B cell (primary cell): Measurements from ENCODE around the gene HSBP1L1. TPM values are rescaled to one million over a fixed set of nuclear protein-coding genes. Genes with fewer than 3 reads are reported as not detected.

Experiments used
- ATAC-seq: fragments of 200-7000 bp; cut with Tn5 transposase; one replicate; pipeline ENCODE4 v1.10.0; 2021; ENCODE audit warnings: low read depth, mild to moderate bottlenecking, moderate number of reproducible peaks, moderate library complexity
- CTCF ChIA-PET: fragments of 350-600 bp; sonication (Branson Sonifier 250); formaldehyde crosslinking; loops from one replicate; lab custom pipeline; 2021; ENCODE audit warnings: antibody characterized with exemption, inconsistent platforms; lab: Charles Lee
- POLR2A ChIA-PET: fragments of 350-600 bp; sonication (Branson Sonifier 250); formaldehyde crosslinking; loops from one replicate; lab custom pipeline; 2021; ENCODE audit warnings: antibody characterized with exemption; lab: Charles Lee
- DNase-seq: peaks from one replicate; pipeline ENCODE4 v3.0.0; 2013
- H2AFZ ChIP-seq: 2 replicates; pipeline ENCODE4 v1.6.1; 2012; ENCODE audit warnings: mild to moderate bottlenecking, low read depth, low read length; ENCODE audit not compliant: insufficient read depth, poor library complexity, severe bottlenecking
- H3K27ac ChIP-seq, 2 donors: 1 replicate in 1 of 2; 2 replicates in 1 of 2; pipeline ENCODE4 v1.5.1; 2012 to 2013; ENCODE audit warnings: low read length in 2 of 2, mild to moderate bottlenecking in 2 of 2, moderate library complexity in 1 of 2
- H3K27me3 ChIP-seq, 4 experiments: fragments of 200-600 bp in 1 of 4; sonication (generic) in 1 of 4; replicated peaks in 1 of 4; 1 replicate in 2 of 4; 2 replicates in 2 of 4; pipeline versions ENCODE4 v1.6.1 to v1.7.0; 2013 to 2016; ENCODE audit warnings: low read length in 3 of 4, mild to moderate bottlenecking in 2 of 4, mixed read lengths in 1 of 4, moderate library complexity in 1 of 4; ENCODE audit not compliant: insufficient read depth in 4 of 4, control insufficient read depth in 3 of 4; ENCODE audit errors: control extremely low read depth in 1 of 4
- H3K36me3 ChIP-seq, 2 experiments: replicated peaks in 1 of 2; 1 replicate in 1 of 2; 2 replicates in 1 of 2; pipeline versions ENCODE4 v1.6.1 to v1.7.1; 2013; ENCODE audit warnings: low read length in 1 of 2; ENCODE audit not compliant: insufficient read depth in 2 of 2, control insufficient read depth in 1 of 2; ENCODE audit errors: control extremely low read depth in 1 of 2, extremely low read depth in 1 of 2
- H3K4me1 ChIP-seq, 2 donors: fragments of 200-600 bp in 1 of 2; sonication (generic) in 1 of 2; 1 replicate in 1 of 2; 2 replicates in 1 of 2; pipeline versions ENCODE4 v1.5.1 to v1.6.1; 2013 to 2017; ENCODE audit warnings: low read length in 2 of 2; ENCODE audit not compliant: control insufficient read depth in 2 of 2, insufficient read depth in 2 of 2
- H3K4me2 ChIP-seq: replicated peaks from 2 replicates; pipeline ENCODE3; 2012; ENCODE audit warnings: mild to moderate bottlenecking, low read depth, low read length; ENCODE audit not compliant: poor library complexity, severe bottlenecking
- H3K4me3 ChIP-seq, 5 experiments: fragments of 200-600 bp in 1 of 5; sonication (generic) in 1 of 5; 1 replicate in 3 of 5; 2 replicates in 2 of 5; pipeline versions ENCODE4 v1.5.1 to v1.7.0; 2011 to 2016; ENCODE audit warnings: low read length in 4 of 5, mild to moderate bottlenecking in 4 of 5, low read depth in 2 of 5, control low read depth in 1 of 5, moderate library complexity in 1 of 5; ENCODE audit not compliant: insufficient read depth in 1 of 5; ENCODE audit errors: control extremely low read depth in 1 of 5, extremely low read depth in 1 of 5
- H3K79me2 ChIP-seq: fragments of 200-600 bp; sonication (generic); one replicate; pipeline ENCODE4 v1.6.0; 2016; ENCODE audit warnings: low read length; ENCODE audit not compliant: control insufficient read depth, insufficient read depth
- H3K9ac ChIP-seq: fragments of 200-600 bp; sonication (generic); 2 replicates; pipeline ENCODE4 v1.6.1; 2017; ENCODE audit warnings: mild to moderate bottlenecking, low read length, moderate library complexity
- H3K9me3 ChIP-seq, 3 donors: one replicate each; pipeline versions ENCODE4 v1.6.1 to v1.7.1; 2013; ENCODE audit warnings: low read length in 2 of 3; ENCODE audit not compliant: control insufficient read depth in 2 of 3, insufficient read depth in 1 of 3; ENCODE audit errors: control extremely low read depth in 1 of 3
- H4K20me1 ChIP-seq: 2 replicates; pipeline ENCODE4 v1.6.0; 2012; ENCODE audit warnings: mild to moderate bottlenecking, low read length; ENCODE audit not compliant: insufficient read depth, control insufficient read depth, poor library complexity, severe bottlenecking
- H3K27ac Mint-ChIP-seq: one replicate; pipeline ENCODE4 v1.8.0; 2021; ENCODE audit warnings: mixed read lengths
- H3K27me3 Mint-ChIP-seq: one replicate; pipeline ENCODE4 v1.8.0; 2021; ENCODE audit warnings: mixed read lengths
- H3K4me1 Mint-ChIP-seq: one replicate; pipeline ENCODE4 v1.8.0; 2021; ENCODE audit warnings: mixed read lengths
- H3K4me3 Mint-ChIP-seq: one replicate; pipeline ENCODE4 v1.8.0; 2021; ENCODE audit warnings: mixed read lengths
- H3K9me3 Mint-ChIP-seq: one replicate; pipeline ENCODE4 v1.8.0; 2022; ENCODE audit warnings: mixed read lengths; ENCODE audit not compliant: insufficient read depth
- EZH2 ChIP-seq: IDR thresholded peaks from 2 replicates; pipeline ENCODE4 v1.6.1; 2012; ENCODE audit warnings: borderline replicate concordance, low read depth, mild to moderate bottlenecking, moderate library complexity, low read length; ENCODE audit not compliant: insufficient read depth, poor library complexity, severe bottlenecking
- WGBS: methylation state at CpG from one replicate; pipeline ENCODE4 v1.1.5; 2013; ENCODE audit warnings: missing lambda C conversion rate; ENCODE audit not compliant: insufficient coverage; 5-methylcytosine and 5-hydroxymethylcytosine counted together
- intact Hi-C: fragments of 100-400 bp; cut with micrococcal nuclease; formaldehyde crosslinking; loops from one replicate; pipeline ENCODE4 v1.10.0; 2022
- polyA plus RNA-seq: library from polyadenylated mRNA; depleted of rRNA; stranded (reverse); fragments of >200 nt; gene quantifications from 2 replicates; pipeline ENCODE4 v1.2.3, GENCODE V29; 2012
- total RNA-seq, 2 donors: library from RNA; stranded (reverse); fragments of 120-200 nt in 1 of 2; gene quantifications; 1 replicate in 1 of 2; 2 replicates in 1 of 2; pipeline versions ENCODE4 v1.2.3 to v1.2.4, GENCODE V29; 2013 to 2022
- TF ChIP-seq, protein P1 (sequence below): fragments of 200-600 bp; IDR thresholded peaks from one replicate; pipeline ENCODE4 v1.8.0; 2022; ENCODE audit warnings: antibody characterized with exemption, mild to moderate bottlenecking

HSBP1L1 gene
- total and polyA plus RNA-seq, 2 donors (not counting 1 experiment from before 2014, with no cell fraction given), result 4.6 to 7.2 TPM

DNA sequence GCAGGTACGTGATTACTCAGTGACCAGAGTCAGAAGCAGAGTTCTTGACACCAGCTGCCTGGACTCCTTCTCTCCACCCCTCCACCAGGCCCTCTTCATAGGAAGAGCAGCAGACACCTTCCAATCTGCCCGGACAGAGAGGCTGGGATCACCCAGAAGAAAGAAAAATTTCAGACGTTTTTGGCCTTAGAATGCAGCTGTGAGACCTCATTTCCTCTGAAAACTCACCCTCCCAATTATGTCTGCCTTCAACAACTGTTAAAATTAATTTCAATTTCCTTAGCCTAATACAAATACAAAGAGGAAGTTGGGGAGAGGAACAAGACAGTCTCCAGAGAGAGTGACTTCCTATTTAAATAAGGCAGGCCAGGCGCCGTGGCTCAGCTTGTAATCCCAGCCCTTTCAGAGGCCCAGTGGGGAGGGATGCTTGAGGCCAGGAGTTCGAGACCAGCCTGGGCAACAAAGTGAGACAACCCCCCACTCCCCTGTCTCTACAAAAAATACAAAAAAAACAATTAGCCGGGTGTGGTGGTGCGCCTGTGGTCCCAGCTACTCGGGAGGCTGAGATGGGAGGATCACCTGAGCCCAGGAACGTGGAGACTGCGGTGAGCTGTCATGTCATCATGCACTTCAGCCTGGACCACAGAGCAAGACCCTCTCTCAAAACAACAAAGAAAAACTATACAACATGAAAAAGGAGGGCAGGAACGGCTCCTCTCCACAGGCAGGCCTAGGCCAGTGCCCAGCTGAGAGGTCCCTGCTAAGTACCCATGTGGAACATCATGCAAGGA lies 14.6 kb upstream of the HSBP1L1 start:
- Histone ChIP-seq H3K27me3 (no peaks in the 10 kb centered on the region), H2AFZ (no peak overlapping the region), H3K36me3 (peaks cover 0 to 19% of the 10 kb centered on the region in 2 experiments), H3K4me2 (peak overlapping the region; percentile 100), H3K27ac (peak overlapping the region; percentile 54 to 83), H4K20me1 (peaks cover 50% of the 10 kb centered on the region), H3K9ac (peak overlapping the region; percentile 83), H3K4me1 (peaks cover 27 to 48% of the 10 kb centered on the region in 2 donors), H3K9me3 (no peaks in the 10 kb centered on the region), H3K4me3 (peak overlapping the region; percentile 56 to 73 (median 70)), H3K79me2 (peaks cover 63% of the 10 kb centered on the region)
- TF ChIP-seq EZH2, result no peak
- TF ChIP-seq, protein P1, sequence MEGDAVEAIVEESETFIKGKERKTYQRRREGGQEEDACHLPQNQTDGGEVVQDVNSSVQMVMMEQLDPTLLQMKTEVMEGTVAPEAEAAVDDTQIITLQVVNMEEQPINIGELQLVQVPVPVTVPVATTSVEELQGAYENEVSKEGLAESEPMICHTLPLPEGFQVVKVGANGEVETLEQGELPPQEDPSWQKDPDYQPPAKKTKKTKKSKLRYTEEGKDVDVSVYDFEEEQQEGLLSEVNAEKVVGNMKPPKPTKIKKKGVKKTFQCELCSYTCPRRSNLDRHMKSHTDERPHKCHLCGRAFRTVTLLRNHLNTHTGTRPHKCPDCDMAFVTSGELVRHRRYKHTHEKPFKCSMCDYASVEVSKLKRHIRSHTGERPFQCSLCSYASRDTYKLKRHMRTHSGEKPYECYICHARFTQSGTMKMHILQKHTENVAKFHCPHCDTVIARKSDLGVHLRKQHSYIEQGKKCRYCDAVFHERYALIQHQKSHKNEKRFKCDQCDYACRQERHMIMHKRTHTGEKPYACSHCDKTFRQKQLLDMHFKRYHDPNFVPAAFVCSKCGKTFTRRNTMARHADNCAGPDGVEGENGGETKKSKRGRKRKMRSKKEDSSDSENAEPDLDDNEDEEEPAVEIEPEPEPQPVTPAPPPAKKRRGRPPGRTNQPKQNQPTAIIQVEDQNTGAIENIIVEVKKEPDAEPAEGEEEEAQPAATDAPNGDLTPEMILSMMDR, result no peak
- H3K27me3 Mint-ChIP-seq, result no peaks in the 10 kb centered on the region
- POLR2A ChIA-PET, result interaction anchor here (0.6 to 2.0 kb wide), 2 partner anchors 72 to 84 kb away, joined by 3 to 11 read pairs; partner anchors contain the start of gene RBFA
- intact Hi-C loops, result loop anchor here (5.0 kb wide), 1 partner anchor 197 kb away; no protein-coding TSS in a partner anchor
- peak overlapping the region; percentile 84 for H3K27ac Mint-ChIP-seq
- no peaks in the 10 kb centered on the region for H3K9me3 Mint-ChIP-seq
- peak; percentile 44 for ATAC-seq
- 28% methylated on average over 9 of the region's 12 CpGs for WGBS
- DNase-seq, result peak; percentile 79
- H3K4me1 Mint-ChIP-seq, result peaks cover 49% of the 10 kb centered on the region
- H3K4me3 Mint-ChIP-seq, result peak overlapping the region; percentile 92
- CTCF ChIA-PET, result interaction anchor here (0.6 kb wide), 1 partner anchor 11 kb away, joined by 3 read pairs; no protein-coding TSS in a partner anchor
